Mesodermal cell (in vitro differentiated cells): ENCODE measurements around the gene AXIN1.
"Not testable (repeated sequence)": the region's sequence is repeated elsewhere in the genome, so short reads cannot be mapped to it uniquely, and the experiment has no call there.

Source experiments
- H3K27ac ChIP-seq: 2 replicates; pipeline ENCODE4 v1.7.0; 2013; ENCODE audit warnings: mild to moderate bottlenecking, low read depth, low read length, moderate library complexity; ENCODE audit not compliant: severe bottlenecking
- H3K36me3 ChIP-seq: 2 replicates; pipeline ENCODE4 v1.7.1; 2013; ENCODE audit warnings: mild to moderate bottlenecking, low read length, moderate library complexity; ENCODE audit not compliant: control insufficient read depth, insufficient read depth
- H3K4me1 ChIP-seq: one replicate; pipeline ENCODE4 v1.7.1; 2013; ENCODE audit warnings: mild to moderate bottlenecking, low read length; ENCODE audit not compliant: insufficient read depth, control insufficient read depth, poor library complexity, severe bottlenecking
- H3K4me3 ChIP-seq: 2 replicates; pipeline ENCODE4 v1.7.0; 2013; ENCODE audit warnings: low read length, control low read depth, mild to moderate bottlenecking; ENCODE audit not compliant: insufficient read depth, poor library complexity, severe bottlenecking; ENCODE audit errors: extremely low read depth
- H3K9me3 ChIP-seq: 2 replicates; pipeline ENCODE4 v1.7.1; 2013; ENCODE audit warnings: mild to moderate bottlenecking, low read length, moderate library complexity; ENCODE audit not compliant: control insufficient read depth
- WGBS, 2 experiments: methylation state at CpG; one replicate each; pipeline ENCODE4 v1.1.5; 2013; ENCODE audit warnings: missing lambda C conversion rate in 2 of 2; ENCODE audit not compliant: insufficient coverage in 2 of 2; 5-methylcytosine and 5-hydroxymethylcytosine counted together

AXIN1 gene

GRCh38 chr16:267562-267961, 85.0 kb downstream of the AXIN1 start:
- WGBS, 2 experiments = 93 to 94% methylated on average over 15 to 17 of the region's 17 CpGs
- not testable (repeated sequence) for H3K9me3 ChIP-seq, H3K4me3 ChIP-seq, H3K27ac ChIP-seq, H3K4me1 ChIP-seq
- peaks cover 12% of the 10 kb centered on the region for H3K36me3 ChIP-seq

- peaks cover 16% of the 10 kb centered on the region for H3K36me3 ChIP-seq
- WGBS, 2 experiments = 86 to 88% methylated on average over 16 to 23 of the region's 25 CpGs
- no peak overlapping the region for H3K27ac ChIP-seq
- H3K9me3 ChIP-seq = no peaks in the 10 kb centered on the region
- no peaks in the 10 kb centered on the region for H3K4me1 ChIP-seq
- no peak overlapping the region for H3K4me3 ChIP-seq
Measured at GRCh38 chr16:266258-267164, 86.0 kb downstream of the AXIN1 start.

GRCh38 chr16:265711-266110, 86.8 kb downstream of the AXIN1 start:
- H3K9me3 ChIP-seq = no peaks in the 10 kb centered on the region
- no peak overlapping the region for H3K4me3 ChIP-seq
- peaks cover 19% of the 10 kb centered on the region for H3K36me3 ChIP-seq
- WGBS, 2 experiments = 91 to 92% methylated on average over 5 to 12 of the region's 12 CpGs
- no peaks in the 10 kb centered on the region for H3K4me1 ChIP-seq
- no peak overlapping the region for H3K27ac ChIP-seq

GRCh38 chr16:265002-265529, 87.5 kb downstream of the AXIN1 start:
- H3K36me3 ChIP-seq = peaks cover 22% of the 10 kb centered on the region
- 88 to 92% methylated on average over 12 to 13 of the region's 14 CpGs for WGBS, 2 experiments
- H3K9me3 ChIP-seq = no peaks in the 10 kb centered on the region
- no peaks in the 10 kb centered on the region for H3K4me1 ChIP-seq
- H3K27ac ChIP-seq = no peak overlapping the region
- no peak overlapping the region for H3K4me3 ChIP-seq

GRCh38 chr16:264440-264951, 88.0 kb downstream of the AXIN1 start:
- Histone ChIP-seq H3K4me1 (no peaks in the 10 kb centered on the region), H3K4me3 (no peak overlapping the region), H3K9me3 (no peaks in the 10 kb centered on the region), H3K36me3 (peaks cover 28% of the 10 kb centered on the region), H3K27ac (no peak overlapping the region)
- 94 to 95% methylated on average over 22 to 23 of the region's 23 CpGs for WGBS, 2 experiments

GRCh38 chr16:263944-264343, 88.6 kb downstream of the AXIN1 start:
- Histone ChIP-seq H3K4me1 (no peaks in the 10 kb centered on the region), H3K4me3 (no peak overlapping the region), H3K9me3 (no peaks in the 10 kb centered on the region), H3K27ac (no peak overlapping the region), H3K36me3 (peaks cover 33% of the 10 kb centered on the region)
- WGBS, 2 experiments = 94 to 96% methylated on average over 14 to 17 of the region's 17 CpGs

- 95% methylated on average over 33 to 35 of the region's 35 CpGs for WGBS, 2 experiments
Measured at GRCh38 chr16:263182-263774, 89.2 kb downstream of the AXIN1 start.

GRCh38 chr16:262121-262745, 90.3 kb downstream of the AXIN1 start:
- Histone ChIP-seq H3K4me1 (no peaks in the 10 kb centered on the region), H3K36me3 (peaks cover 33% of the 10 kb centered on the region), H3K4me3 (no peak overlapping the region), H3K27ac (no peak overlapping the region), H3K9me3 (no peaks in the 10 kb centered on the region)
- 93 to 96% methylated on average over 22 to 29 of the region's 29 CpGs for WGBS, 2 experiments

More at GRCh38 chr16:263182-263774, 89.2 kb downstream of the AXIN1 start:
- Histone ChIP-seq H3K27ac (no peak overlapping the region), H3K4me1 (no peaks in the 10 kb centered on the region), H3K4me3 (no peak overlapping the region), H3K9me3 (no peaks in the 10 kb centered on the region), H3K36me3 (peaks cover 33% of the 10 kb centered on the region)

GRCh38 chr16:261031-261691, 91.4 kb downstream of the AXIN1 start:
- Histone ChIP-seq H3K4me1 (no peaks in the 10 kb centered on the region), H3K36me3 (peaks cover 35% of the 10 kb centered on the region), H3K27ac (no peak overlapping the region), H3K9me3 (no peaks in the 10 kb centered on the region), H3K4me3 (no peak overlapping the region)
- 98% methylated on average over 26 to 28 of the region's 28 CpGs for WGBS, 2 experiments

- Histone ChIP-seq H3K4me3 (no peak overlapping the region), H3K4me1 (no peaks in the 10 kb centered on the region), H3K9me3 (no peaks in the 10 kb centered on the region), H3K27ac (no peak overlapping the region), H3K36me3 (peaks cover 40% of the 10 kb centered on the region)
- 94 to 97% methylated on average over 19 of the region's 19 CpGs for WGBS, 2 experiments
Measured at GRCh38 chr16:260326-260725, 92.2 kb downstream of the AXIN1 start.
